Stimulated activated CD4-positive, alpha-beta T cell treated with anti-CD3 and anti-CD28 coated beads, TNF-alpha, amount 100 ng/mL, for 24 hours (primary cell): ENCODE measurements around the gene ATP8A2.

Experiments
- DNase-seq, 3 experiments: peaks; one replicate each; pipeline ENCODE4 v3.0.0-alpha.2; 2020; ENCODE audit warnings: low read depth in 3 of 3

The ATP8A2 gene

DNA sequence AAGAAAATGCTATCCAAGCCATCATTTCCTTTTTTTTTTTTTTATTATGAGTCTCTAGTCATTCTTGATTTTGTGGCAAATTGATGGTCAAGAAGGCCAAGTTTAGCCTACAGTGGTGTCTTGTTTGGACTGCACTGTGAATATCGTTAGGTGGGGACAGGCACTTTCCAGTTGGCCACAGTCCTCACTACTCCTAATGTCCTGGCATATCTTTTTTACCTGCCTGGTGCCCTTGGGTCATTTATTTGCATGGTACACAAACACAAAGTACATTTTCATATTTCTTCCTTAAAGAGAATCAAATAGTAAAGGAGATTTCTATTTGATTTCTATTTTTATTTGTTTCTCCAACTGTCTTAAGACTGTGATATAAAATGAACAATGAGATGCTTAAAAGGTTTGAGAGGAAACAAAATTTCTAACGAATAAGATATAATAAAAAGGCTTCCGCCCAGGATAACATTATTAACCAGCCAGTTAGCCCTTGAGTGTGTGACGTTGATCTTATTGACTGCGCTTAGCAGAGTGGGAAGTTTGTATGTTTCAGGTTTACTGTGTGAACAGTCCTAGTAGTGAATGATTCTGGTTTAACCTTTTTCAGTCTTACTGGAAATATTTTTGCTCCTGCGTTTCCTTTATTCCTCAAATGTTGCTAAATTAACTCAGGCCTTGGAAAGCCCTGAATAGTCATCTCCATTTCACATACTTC lies 312.0 kb downstream of the ATP8A2 start:
- DNase-seq: no peak

DNA sequence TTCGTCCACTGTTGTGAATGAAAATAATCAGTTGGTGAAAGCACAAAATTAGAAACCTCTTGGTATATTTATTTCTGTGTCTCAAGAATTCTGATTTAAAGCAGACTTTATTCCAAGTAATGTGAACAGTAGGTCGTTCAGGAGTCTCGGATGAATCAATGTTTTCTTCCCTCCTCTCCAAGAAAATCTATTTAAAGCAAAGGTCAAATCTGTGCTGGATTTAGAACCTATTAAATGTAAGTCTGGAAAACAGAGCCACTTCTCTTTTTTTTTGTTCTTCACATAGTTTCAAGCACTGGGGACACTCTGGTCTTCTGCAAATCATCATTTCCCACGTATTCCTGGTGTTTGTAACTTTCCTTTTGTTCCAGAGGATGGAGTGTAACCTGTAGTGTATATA lies 312.7 kb downstream of the ATP8A2 start:
- DNase-seq: no peak

DNA sequence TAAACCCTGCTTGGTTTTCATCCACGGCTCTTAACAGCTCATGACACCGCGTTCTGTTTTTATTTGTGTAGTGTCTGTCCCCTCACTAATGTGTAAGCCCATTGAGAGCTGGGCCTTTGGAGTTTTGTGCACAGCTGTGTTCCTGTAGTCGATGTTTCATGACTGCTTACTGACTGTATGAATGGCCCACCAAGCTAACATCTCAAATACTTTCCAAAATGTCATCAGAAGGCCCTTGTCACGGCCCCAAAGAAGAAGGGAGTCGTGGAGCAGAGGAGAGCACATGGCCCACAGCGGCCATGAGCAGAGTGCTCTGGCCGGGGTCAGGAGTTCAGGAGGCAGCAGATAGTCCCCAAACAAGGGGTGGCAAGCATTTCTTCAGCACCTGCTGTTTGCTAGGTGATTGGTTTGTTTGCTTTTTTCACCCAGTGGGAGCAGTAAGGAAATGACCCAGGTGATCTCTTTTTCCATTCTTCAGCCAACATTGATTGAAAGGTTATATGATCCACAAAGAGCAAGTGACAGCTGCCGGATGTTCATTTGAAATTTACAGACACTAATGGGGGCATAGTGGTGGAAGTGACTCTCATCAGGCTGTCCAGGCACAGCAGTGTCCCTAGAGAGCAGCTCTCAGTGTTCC lies 315.2 kb downstream of the ATP8A2 start:
- no peak for DNase-seq

DNA sequence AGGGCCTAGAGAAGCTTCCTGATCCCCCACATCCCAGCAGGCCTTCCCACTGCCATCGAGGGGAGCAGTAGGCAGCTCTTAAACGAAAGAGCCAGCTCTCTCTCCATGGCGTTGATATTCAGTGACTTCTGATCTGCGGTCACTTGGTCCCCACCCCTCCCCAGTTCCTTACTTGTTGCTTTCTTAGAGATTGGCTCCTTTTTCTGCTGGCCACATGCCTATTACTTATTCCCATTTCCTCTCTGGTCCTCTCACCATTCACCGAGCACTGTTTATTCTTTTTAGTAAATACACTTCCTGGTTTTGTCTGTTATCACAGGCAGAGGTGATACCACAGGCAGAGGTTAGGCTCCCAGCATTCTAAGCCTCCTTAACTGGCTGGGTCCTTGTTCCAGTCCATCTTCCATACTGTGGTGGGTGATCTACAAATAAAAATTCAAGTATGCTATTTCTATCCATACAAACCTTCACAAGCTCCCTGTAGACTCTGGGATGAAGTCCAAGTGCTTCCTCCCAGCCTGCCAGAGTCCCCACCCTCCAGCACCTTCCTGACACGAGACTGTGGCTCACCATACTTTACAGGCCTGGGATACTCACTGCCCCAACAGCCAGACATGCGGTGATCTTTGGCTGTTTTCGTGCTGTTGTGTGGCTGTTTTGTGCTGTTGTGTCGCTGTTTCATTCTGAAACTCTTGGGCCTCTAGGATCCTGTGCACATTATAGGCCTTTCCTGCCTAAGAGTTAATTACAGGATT lies 315.9 kb downstream of the ATP8A2 start:
- no peak for DNase-seq

GRCh38 chr13:25688536-25688935 lies 316.8 kb downstream of the ATP8A2 start:
- DNase-seq: no peak

- DNase-seq: no peak
Observed at GRCh38 chr13:25689539-25689938, 317.8 kb downstream of the ATP8A2 start.

GRCh38 chr13:25690582-25690981 lies 318.8 kb downstream of the ATP8A2 start:
- no peak for DNase-seq

GRCh38 chr13:25691654-25692053 lies 319.9 kb downstream of the ATP8A2 start:
- DNase-seq: no peak

DNA sequence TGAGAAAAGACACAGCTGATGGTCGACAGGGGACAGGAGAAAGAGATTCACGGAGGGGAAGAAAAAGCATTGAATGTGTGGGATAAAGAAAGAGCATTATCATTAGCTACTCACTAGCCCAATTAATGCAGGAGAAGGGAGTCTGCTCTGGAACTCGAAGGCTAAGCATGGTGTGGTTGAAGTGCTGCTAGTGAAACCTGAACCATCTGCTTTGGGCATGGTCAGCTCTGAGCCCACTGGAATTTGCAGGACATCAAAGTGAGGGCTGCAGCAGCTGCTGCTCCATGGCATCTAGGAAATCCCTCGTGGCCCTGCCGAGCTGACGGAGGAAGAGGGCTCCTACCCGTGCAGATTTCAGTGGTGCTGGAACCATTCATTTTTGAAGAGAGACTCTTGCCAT lies 320.3 kb downstream of the ATP8A2 start:
- no peak for DNase-seq

GRCh38 chr13:25699056-25699455 lies 327.3 kb downstream of the ATP8A2 start:
- no peak for DNase-seq

DNA sequence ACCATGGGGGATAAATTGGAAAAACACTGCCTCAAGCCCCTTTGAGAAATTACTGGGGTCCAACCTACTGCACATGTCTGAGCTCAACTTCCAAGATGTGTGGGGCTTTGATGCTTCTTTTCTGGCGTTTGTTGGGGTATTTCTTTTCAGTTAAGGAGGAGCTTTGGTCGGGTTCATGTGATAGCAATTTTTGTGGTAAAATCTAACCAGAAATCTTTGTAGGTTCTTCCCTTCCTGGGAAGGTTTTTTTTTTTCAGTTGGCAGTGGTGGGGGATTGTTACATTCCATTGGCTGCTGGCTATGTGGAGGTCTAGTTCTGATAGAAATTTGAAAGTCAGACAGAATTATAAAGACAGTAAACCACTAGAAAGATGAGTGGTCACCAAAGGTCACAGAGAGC lies 327.8 kb downstream of the ATP8A2 start:
- DNase-seq: no peak

GRCh38 chr13:25701304-25701703 lies 329.5 kb downstream of the ATP8A2 start:
- DNase-seq: no peak

GRCh38 chr13:25702386-25702785 lies 330.6 kb downstream of the ATP8A2 start:
- no peak for DNase-seq

DNA sequence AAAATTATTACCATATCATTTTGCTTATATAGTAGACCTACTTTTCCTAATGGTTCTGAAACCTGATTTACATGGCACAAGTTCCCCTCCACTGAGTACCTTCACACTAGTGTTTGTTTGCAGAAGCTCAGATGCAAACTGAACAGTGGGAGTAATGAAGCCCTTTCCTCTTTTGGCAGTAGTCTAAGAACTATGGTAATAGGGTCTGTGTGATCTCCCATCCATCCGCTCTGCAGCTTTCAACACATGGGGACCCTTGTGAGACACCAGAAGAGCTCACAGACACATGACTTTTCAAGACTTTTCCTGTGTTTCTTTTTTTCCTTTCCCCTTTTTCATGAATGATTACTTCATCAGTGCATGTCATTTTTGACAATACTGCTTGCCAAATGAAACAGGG lies 336.0 kb downstream of the ATP8A2 start:
- no peak for DNase-seq

GRCh38 chr13:25708268-25708667 lies 336.5 kb downstream of the ATP8A2 start:
- DNase-seq: no peak

DNA sequence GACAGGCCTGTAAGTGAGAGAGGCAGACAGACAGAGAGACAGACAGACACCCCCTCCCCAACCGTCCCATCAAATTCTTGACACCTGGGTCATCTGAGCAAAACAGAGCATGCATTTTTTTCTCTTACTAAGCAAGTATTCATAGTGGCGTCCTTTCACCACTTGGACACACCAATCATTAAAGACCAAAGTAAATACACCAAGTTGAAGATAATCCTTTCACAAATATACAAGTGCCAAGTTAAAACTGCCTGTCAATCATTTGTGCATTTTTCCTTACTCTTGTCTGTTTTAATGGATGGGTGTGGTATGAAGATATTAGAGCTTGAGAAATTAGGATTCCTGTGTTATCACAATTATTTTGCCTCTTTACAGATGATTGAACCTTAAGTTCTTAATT lies 337.3 kb downstream of the ATP8A2 start:
- no peak for DNase-seq

GRCh38 chr13:25715760-25716159 lies 344.0 kb downstream of the ATP8A2 start:
- no peak for DNase-seq

DNA sequence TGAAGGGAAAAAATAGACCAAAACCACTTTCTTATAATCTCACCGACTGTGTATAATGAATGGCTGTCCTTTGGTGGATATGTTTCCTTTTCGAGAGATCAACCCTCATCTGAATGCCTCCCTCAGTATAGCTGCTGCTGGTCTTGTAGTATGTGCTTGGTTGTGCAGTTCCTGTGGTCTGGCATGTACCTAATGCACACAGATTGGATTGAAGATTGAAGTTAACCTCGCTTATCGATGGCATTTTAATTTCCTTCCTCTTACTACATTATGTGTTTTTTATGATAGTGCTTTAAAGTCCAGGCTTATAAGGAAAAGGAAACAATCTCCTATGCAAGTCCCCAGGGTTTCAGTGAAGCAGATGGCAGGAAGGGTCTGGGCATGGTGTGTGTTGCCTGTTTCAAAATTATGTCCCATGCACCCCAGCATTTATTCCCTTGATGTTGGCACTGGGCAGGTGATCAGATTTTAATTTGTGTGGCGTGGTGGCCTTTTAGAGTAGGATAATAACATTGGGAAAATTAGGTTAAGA lies 346.0 kb downstream of the ATP8A2 start:
- no peak for DNase-seq

DNA sequence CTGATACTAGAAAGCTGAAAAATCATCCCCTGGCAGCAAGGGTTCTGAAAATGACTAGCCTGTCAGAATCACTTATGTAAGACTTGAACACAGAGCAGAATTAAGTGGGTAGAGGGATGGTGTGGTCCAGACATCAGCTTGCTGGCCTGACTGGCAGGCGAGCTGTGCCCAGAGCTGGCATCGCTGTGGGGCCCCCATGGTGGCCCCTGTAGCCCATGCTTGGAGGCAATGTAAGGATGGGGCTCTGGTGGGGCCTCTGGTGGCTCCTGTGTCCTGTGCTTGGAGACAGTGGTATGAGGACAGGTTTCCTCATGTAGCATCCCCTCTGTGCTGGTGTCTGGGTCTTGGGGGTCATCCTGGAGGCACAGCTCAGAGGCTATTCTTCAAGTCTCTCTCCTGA lies 347.9 kb downstream of the ATP8A2 start:
- no peak for DNase-seq

GRCh38 chr13:25722893-25723292 lies 351.1 kb downstream of the ATP8A2 start:
- no peak for DNase-seq

DNA sequence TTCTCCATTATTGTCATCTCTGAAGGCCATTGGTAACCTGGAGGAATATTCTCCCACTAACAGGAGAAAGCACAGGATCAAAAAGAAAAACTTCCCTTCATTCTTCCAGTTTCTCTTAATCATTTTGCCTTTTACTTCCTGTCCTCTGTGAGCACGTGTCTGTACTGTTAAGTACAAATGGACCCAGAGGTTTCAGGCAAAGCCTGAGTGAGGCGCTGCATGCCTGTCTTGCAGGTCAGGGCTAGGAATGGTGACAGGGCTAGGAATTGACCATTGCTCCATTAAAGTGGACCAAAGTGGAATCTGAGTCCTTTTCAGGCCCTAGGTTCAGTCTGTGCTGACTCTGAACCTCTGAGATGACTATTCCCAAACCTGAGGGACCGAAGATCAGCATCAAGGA lies 353.3 kb downstream of the ATP8A2 start:
- no peak for DNase-seq

- DNase-seq: no peak
Observed at GRCh38 chr13:25727250-25727649, 355.5 kb downstream of the ATP8A2 start.

DNA sequence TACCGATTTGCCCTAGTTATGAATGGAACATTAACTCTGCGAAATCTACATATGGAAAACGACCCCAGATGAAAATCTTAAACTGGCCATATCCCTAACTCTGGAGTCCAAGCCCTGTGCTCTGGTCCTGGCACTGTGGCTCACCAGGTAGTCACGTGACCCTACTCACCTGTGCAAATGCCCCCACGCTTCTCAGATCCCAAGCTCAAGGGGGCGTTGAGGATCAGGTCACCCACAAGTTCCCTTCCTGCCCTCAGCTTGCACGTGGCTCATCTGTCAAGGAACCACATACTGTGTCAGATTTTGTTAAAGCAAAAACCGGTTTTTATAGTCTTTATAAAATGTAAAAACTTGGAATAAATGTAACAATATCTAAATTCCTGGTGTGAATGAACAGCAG lies 356.0 kb downstream of the ATP8A2 start:
- DNase-seq: no peak
